GM12878 (cell line): ENCODE data around the gene REXO2. TPM values are rescaled to one million over a fixed set of nuclear protein-coding genes. Genes with fewer than 3 reads are reported as not detected.

Experiments
- ATAC-seq: fragments of 200-7000 bp; cut with Tn5 transposase; 3 replicates; pipeline ENCODE4 v1.9.1; 2020; ENCODE audit warnings: mild to moderate bottlenecking, moderate library complexity
- BruUV-seq: library from RNA; stranded (reverse); fragments of 400-500 nt; replicated peaks from 2 replicates; lab custom pipeline; 2021; lab: Mats Ljungman, UMichigan
- CTCF ChIA-PET: fragments of 300-600 bp; sonication (Branson Sonifier 250); formaldehyde crosslinking; extraction: SDS; loops from one replicate; lab custom pipeline; 2021; ENCODE audit warnings: inconsistent platforms; lab: Yijun Ruan, JAX
- POLR2A ChIA-PET: fragments of 350-600 bp; formaldehyde crosslinking; extraction: SDS; loops from one replicate; lab custom pipeline; 2021; ENCODE audit warnings: inconsistent platforms; lab: Charles Lee
- RAD21 ChIA-PET: fragments of 300-600 bp; sonication (Branson Sonifier 250); formaldehyde crosslinking; loops from one replicate; lab custom pipeline; 2023; ENCODE audit warnings: antibody characterized with exemption; ENCODE audit not compliant: unreplicated experiment; lab: Charles Lee
- SMC1A ChIA-PET: fragments of 300-600 bp; sonication (Branson Sonifier 250); formaldehyde crosslinking; loops from one replicate; lab custom pipeline; 2023; ENCODE audit not compliant: unreplicated experiment, uncharacterized antibody; lab: Charles Lee
- DNase-seq: peaks from one replicate; pipeline ENCODE4 v3.0.0-alpha.2; 2011; ENCODE audit warnings: low read depth, low spot score
- FAIRE-seq: peaks from 3 replicates; lab custom pipeline; 2011; peaks lifted over from hg19 to GRCh38; lab: Jason Lieb, UNC
- H2AFZ ChIP-seq: 2 replicates; pipeline ENCODE4 v1.6.0; 2011; ENCODE audit warnings: low read depth, low read length, control low read depth; ENCODE audit not compliant: control insufficient read depth
- H3K27ac ChIP-seq: 2 replicates; pipeline ENCODE4 v1.5.1; 2011; ENCODE audit warnings: control low read depth; ENCODE audit not compliant: control insufficient read depth, insufficient read depth
- H3K27me3 ChIP-seq, 2 experiments: replicated peaks in 1 of 2; 2 replicates each; pipeline versions ENCODE4 v1.6.0 to v1.6.1; 2011; ENCODE audit warnings: low read length in 1 of 2; ENCODE audit not compliant: control insufficient read depth in 2 of 2, insufficient read depth in 2 of 2
- H3K36me3 ChIP-seq, 2 experiments: 2 replicates each; pipeline ENCODE4 v1.5.1; 2011; ENCODE audit warnings: low read length in 1 of 2; ENCODE audit not compliant: control insufficient read depth in 2 of 2, insufficient read depth in 2 of 2
- H3K4me1 ChIP-seq: 2 replicates; pipeline ENCODE4 v1.6.1; 2011; ENCODE audit warnings: mild to moderate bottlenecking, low read length, moderate library complexity, mixed read lengths; ENCODE audit not compliant: control insufficient read depth, insufficient read depth
- H3K4me2 ChIP-seq: 2 replicates; pipeline ENCODE4 v1.6.0; 2011; ENCODE audit warnings: control low read depth; ENCODE audit not compliant: control insufficient read depth, insufficient read depth
- H3K4me3 ChIP-seq: fragments of 200-600 bp; sonication (generic); 2 replicates; pipeline ENCODE4 v1.5.1; 2016
- H3K79me2 ChIP-seq: 2 replicates; pipeline ENCODE4 v1.6.0; 2011; ENCODE audit warnings: low read length; ENCODE audit not compliant: control insufficient read depth, insufficient read depth
- H3K9ac ChIP-seq: 2 replicates; pipeline ENCODE4 v1.8.0; 2011; ENCODE audit warnings: low read length, control low read depth, mixed read lengths; ENCODE audit not compliant: control insufficient read depth, insufficient read depth
- H3K9me3 ChIP-seq: replicated peaks from 3 replicates; pipeline ENCODE4 v1.5.1; 2011; ENCODE audit warnings: mild to moderate bottlenecking, low read length; ENCODE audit not compliant: control insufficient read depth, insufficient read depth
- H4K20me1 ChIP-seq: 2 replicates; pipeline ENCODE4 v1.6.0; 2011; ENCODE audit not compliant: control insufficient read depth, insufficient read depth
- BCL11A ChIP-seq: IDR thresholded peaks from 2 replicates; pipeline ENCODE4 v1.6.1; 2011; ENCODE audit warnings: low read depth, low read length
- CBFB ChIP-seq: IDR thresholded peaks from 2 replicates; pipeline ENCODE4 v1.6.1; 2016; ENCODE audit warnings: antibody characterized with exemption, low read depth
- CHD4 ChIP-seq: fragments of 200-600 bp; sonication (generic); IDR thresholded peaks from 2 replicates; pipeline ENCODE4 v1.6.1; 2016; ENCODE audit warnings: mild to moderate bottlenecking
- EED ChIP-seq: sonication (generic); IDR thresholded peaks from 2 replicates; pipeline ENCODE4 v1.6.1; 2016; ENCODE audit warnings: antibody characterized with exemption, low read depth
- ETV6 ChIP-seq, 2 experiments: fragments of 450-650 bp in 1 of 2; IDR thresholded peaks in 1 of 2; conservative IDR thresholded peaks in 1 of 2; 2 replicates each; pipeline ENCODE4 v1.6.1; 2014; ENCODE audit warnings: antibody characterized with exemption in 1 of 2, borderline replicate concordance in 1 of 2, low read depth in 1 of 2, mild to moderate bottlenecking in 1 of 2, moderate library complexity in 1 of 2
- EZH2 ChIP-seq: IDR thresholded peaks from 2 replicates; pipeline ENCODE4 v1.6.1; 2012; ENCODE audit warnings: low read depth, mild to moderate bottlenecking, control low read depth, inconsistent platforms, low read length, borderline replicate concordance; ENCODE audit not compliant: control insufficient read depth
- FOXM1 ChIP-seq: IDR thresholded peaks from 2 replicates; pipeline ENCODE4 v1.6.1; 2012; ENCODE audit warnings: low read depth, mild to moderate bottlenecking, inconsistent platforms, low read length, moderate library complexity
- HSF1 ChIP-seq: fragments of 150-350 bp; IDR thresholded peaks from 2 replicates; pipeline ENCODE4 v1.6.1; 2014; ENCODE audit warnings: mild to moderate bottlenecking, low read depth, low read length
- IKZF1 ChIP-seq: fragments of 450-650 bp; conservative IDR thresholded peaks from 2 replicates; pipeline ENCODE4 v1.6.1; 2017; ENCODE audit warnings: antibody characterized with exemption, mild to moderate bottlenecking
- PBX3 ChIP-seq: IDR thresholded peaks from 2 replicates; pipeline ENCODE4 v1.6.1; 2011; ENCODE audit warnings: mild to moderate bottlenecking, low read depth, low read length, moderate library complexity; ENCODE audit not compliant: insufficient replicate concordance
- SMARCA5 ChIP-seq: fragments of 450-650 bp; IDR thresholded peaks from 2 replicates; pipeline ENCODE4 v1.6.1; 2017; ENCODE audit warnings: mild to moderate bottlenecking
- SPI1 ChIP-seq: IDR thresholded peaks from 2 replicates; pipeline ENCODE4 v1.6.1; 2011; ENCODE audit warnings: low read depth, mild to moderate bottlenecking, low read length, moderate library complexity, borderline replicate concordance; ENCODE audit not compliant: insufficient read depth
- SREBF1 ChIP-seq: IDR thresholded peaks from 2 replicates; pipeline ENCODE4 v1.6.1; 2012; ENCODE audit warnings: mild to moderate bottlenecking, low read length
- SUPT20H ChIP-seq: IDR thresholded peaks from 2 replicates; pipeline ENCODE4 v1.6.1; 2011; ENCODE audit warnings: low read depth, mild to moderate bottlenecking, low read length, moderate library complexity, borderline replicate concordance; ENCODE audit not compliant: control insufficient read depth
- WGBS: methylation state at CpG from one replicate; pipeline ENCODE4 v1.1.6; 2016; ENCODE audit warnings: low lambda C conversion rate; ENCODE audit not compliant: insufficient replicate concordance, insufficient coverage; ENCODE audit errors: missing lambda C conversion rate; 5-methylcytosine and 5-hydroxymethylcytosine counted together
- in situ Hi-C: fragments of 300-500 bp; cut with MboI; formaldehyde crosslinking; loops from 9 replicates; pipeline ENCODE4 v1.14.3; 2018; ENCODE audit warnings: mixed read lengths
- intact Hi-C: fragments of 100-400 bp; cut with micrococcal nuclease; formaldehyde crosslinking; loops from one replicate; pipeline ENCODE4 v1.14.2; 2022; ENCODE audit not compliant: unreplicated experiment
- polyA plus RNA-seq, 11 experiments: library from polyadenylated mRNA; depleted of rRNA in 4 of 11; unstranded in 6 of 11; stranded (reverse) in 5 of 11; fragments of >200 nt; fragmentation: Nextera tagmentation in 4 of 11; fragmentation: Illumina TruSeq in 1 of 11; extraction: Ambion mirVana in 4 of 11; extraction: Trizol in 1 of 11; gene quantifications; 1 replicate in 1 of 11; 2 replicates in 10 of 11; pipeline versions ENCODE4 v1.2.1 to v1.2.3, GENCODE V29; 2011 to 2016; ENCODE audit warnings: inconsistent platforms in 2 of 11, missing spikeins in 2 of 11, low read depth in 1 of 11
- total RNA-seq, 4 experiments: library from RNA; depleted of rRNA in 3 of 4; stranded (reverse); fragments of >200 nt in 3 of 4; fragmentation: Illumina TruSeq in 1 of 4; extraction: Trizol in 1 of 4; gene quantifications; 2 replicates each; pipeline versions ENCODE4 v1.2.1 to v1.2.3, GENCODE V29; 2013 to 2021
- TF ChIP-seq, protein P1 (sequence below): IDR thresholded peaks from 2 replicates; pipeline ENCODE4 v1.6.1; 2012; ENCODE audit warnings: low read depth, low read length, improper control_type of control experiment
- TF ChIP-seq, protein P2 (sequence below): fragments of 450-650 bp; IDR thresholded peaks from 2 replicates; pipeline ENCODE4 v1.6.1; 2017; ENCODE audit warnings: mild to moderate bottlenecking

The REXO2 gene
- total and polyA plus RNA-seq, 10 of the 15 experiments (the other 5 are each of a cell fraction or from before 2014, with no cell fraction given) = 3.3 to 12.5 (median 5.3) TPM

- TF ChIP-seq IKZF1 = no peak
- no peak for TF ChIP-seq SMARCA5
- TF ChIP-seq FOXM1 = no peak
- TF ChIP-seq CBFB = no peak
- TF ChIP-seq SPI1 = no peak
- TF ChIP-seq PBX3 = no peak
- TF ChIP-seq CHD4 = no peak
Measured at GRCh38 chr11:114472661-114473060, 33.4 kb downstream of the REXO2 start (continued).

DNA sequence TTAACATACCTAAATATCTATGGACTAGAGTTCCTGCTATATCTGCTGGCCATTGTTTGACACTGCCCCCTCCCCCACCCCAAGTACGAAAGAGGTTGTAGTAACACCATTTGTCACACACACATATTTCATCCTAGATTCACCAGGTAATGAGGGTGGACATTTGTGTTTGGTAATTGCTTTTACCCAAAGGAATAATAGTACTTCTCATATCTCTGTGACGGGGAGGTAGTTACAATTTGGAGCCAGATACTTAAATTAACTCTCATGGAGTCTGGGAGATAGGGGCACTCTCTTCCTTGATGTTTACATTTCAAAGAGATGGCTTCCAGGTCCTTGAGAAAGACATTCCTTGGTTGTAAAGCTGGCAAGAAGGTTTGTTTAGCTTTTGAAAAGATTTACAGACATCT lies 38.7 kb downstream of the REXO2 start:
- ChIA-PET POLR2A (no interaction called here), SMC1A (interaction anchor here (0.6 kb wide), 1 partner anchor 35 kb away, joined by 3 read pairs; no protein-coding TSS in a partner anchor), CTCF (no interaction called here), RAD21 (no interaction called here)
- Histone ChIP-seq H3K4me2 (no peak overlapping the region), H3K27me3 (peaks cover 0 to 11% of the 10 kb centered on the region in 2 experiments; a peak in 2 of 4 replicates), H3K79me2 (no peaks in the 10 kb centered on the region), H3K36me3 (no peaks in the 10 kb centered on the region), H4K20me1 (no peaks in the 10 kb centered on the region), H3K9ac (no peak overlapping the region), H3K9me3 (peaks cover 1% of the 10 kb centered on the region; the same call in 1 of the 3 replicates), H3K4me3 (no peak overlapping the region), H3K27ac (no peak overlapping the region), H3K4me1 (no peaks in the 10 kb centered on the region), H2AFZ (no peak overlapping the region)
- ATAC-seq (no peak), FAIRE-seq (no peak), DNase-seq (no peak)
- in situ Hi-C loops = no loop called here
- WGBS = 13% methylated on average over 2 of the region's 2 CpGs
- TF ChIP-seq, protein P1, sequence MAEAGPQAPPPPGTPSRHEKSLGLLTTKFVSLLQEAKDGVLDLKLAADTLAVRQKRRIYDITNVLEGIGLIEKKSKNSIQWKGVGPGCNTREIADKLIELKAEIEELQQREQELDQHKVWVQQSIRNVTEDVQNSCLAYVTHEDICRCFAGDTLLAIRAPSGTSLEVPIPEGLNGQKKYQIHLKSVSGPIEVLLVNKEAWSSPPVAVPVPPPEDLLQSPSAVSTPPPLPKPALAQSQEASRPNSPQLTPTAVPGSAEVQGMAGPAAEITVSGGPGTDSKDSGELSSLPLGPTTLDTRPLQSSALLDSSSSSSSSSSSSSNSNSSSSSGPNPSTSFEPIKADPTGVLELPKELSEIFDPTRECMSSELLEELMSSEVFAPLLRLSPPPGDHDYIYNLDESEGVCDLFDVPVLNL = no peak
- TF ChIP-seq SUPT20H (no peak), ETV6 (conservative IDR thresholded peaks at IDR 0.05 in 1 of 2, IDR thresholded peaks at IDR 0.05 in 1 of 2; ENCODE audit: borderline replicate concordance in 1 of 2, low read depth in 1 of 2) (no peak), EED (no peak), SREBF1 (no peak), EZH2 (no peak), HSF1 (no peak), BCL11A (no peak)
- TF ChIP-seq, protein P2, sequence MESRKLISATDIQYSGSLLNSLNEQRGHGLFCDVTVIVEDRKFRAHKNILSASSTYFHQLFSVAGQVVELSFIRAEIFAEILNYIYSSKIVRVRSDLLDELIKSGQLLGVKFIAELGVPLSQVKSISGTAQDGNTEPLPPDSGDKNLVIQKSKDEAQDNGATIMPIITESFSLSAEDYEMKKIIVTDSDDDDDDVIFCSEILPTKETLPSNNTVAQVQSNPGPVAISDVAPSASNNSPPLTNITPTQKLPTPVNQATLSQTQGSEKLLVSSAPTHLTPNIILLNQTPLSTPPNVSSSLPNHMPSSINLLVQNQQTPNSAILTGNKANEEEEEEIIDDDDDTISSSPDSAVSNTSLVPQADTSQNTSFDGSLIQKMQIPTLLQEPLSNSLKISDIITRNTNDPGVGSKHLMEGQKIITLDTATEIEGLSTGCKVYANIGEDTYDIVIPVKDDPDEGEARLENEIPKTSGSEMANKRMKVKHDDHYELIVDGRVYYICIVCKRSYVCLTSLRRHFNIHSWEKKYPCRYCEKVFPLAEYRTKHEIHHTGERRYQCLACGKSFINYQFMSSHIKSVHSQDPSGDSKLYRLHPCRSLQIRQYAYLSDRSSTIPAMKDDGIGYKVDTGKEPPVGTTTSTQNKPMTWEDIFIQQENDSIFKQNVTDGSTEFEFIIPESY = no peak
- BruUV-seq = no TSS peak
- intact Hi-C loops = no loop called here
